ENCODE measurements around the gene VAMP5. TPM values are rescaled to one million over a fixed set of nuclear protein-coding genes. Genes with fewer than 3 reads are reported as not detected.

The VAMP5 gene
- total RNA-seq, 4 donors from 2014 or later, result 6.1 to 45.6 (median 17.0) TPM

DNA sequence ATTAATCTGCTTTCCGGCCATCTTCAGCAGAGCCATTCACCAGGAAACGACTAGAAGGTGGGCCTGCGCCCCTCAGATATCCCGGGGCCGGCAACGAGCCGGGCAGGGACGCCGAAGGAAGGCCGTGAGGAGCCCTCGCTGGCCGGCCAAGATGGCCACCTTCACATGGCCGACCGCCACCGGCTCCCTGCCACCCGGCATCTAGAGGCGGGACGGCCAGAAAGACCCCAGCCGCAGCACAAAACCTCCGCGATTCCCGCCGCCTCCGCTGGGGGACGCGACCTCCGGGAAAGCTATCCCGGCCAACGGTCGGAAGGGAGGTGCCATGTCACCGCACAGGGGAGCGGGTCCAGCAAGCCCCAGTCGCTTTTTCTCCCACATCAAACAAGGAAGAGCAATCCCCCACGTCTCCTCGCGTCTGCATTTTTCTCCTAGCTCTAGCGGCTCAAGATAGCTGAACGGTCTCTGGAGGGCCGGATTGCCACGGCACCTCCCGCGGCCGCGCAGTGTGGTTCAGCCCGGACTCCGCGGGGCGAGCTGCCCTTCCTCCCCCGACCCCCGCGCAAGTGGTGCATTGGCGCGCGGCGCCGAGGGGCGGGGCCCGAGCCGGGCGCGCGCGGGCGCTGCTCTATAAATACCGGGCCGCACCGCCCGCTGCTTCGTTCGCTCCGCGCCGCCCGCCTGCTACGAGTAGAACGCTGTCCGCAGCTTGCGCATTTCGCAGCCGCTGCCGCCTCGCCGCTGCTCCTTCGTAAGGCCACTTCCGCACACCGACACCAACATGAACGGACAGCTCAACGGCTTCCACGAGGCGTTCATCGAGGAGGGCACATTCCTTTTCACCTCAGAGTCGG is 45.5 kb upstream of the VAMP5 start, which contains the start of gene MAT2A:
TSS of gene MAT2A (plus strand) at position 662 of the 854 bp plus-strand sequence. CDS start at position 782, 120 bp downstream.
- TF ChIP-seq, protein P1, sequence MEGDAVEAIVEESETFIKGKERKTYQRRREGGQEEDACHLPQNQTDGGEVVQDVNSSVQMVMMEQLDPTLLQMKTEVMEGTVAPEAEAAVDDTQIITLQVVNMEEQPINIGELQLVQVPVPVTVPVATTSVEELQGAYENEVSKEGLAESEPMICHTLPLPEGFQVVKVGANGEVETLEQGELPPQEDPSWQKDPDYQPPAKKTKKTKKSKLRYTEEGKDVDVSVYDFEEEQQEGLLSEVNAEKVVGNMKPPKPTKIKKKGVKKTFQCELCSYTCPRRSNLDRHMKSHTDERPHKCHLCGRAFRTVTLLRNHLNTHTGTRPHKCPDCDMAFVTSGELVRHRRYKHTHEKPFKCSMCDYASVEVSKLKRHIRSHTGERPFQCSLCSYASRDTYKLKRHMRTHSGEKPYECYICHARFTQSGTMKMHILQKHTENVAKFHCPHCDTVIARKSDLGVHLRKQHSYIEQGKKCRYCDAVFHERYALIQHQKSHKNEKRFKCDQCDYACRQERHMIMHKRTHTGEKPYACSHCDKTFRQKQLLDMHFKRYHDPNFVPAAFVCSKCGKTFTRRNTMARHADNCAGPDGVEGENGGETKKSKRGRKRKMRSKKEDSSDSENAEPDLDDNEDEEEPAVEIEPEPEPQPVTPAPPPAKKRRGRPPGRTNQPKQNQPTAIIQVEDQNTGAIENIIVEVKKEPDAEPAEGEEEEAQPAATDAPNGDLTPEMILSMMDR (IDR thresholded peaks at IDR 0.05), result peak; percentile 58 to 77 (median 68)
- TF ChIP-seq POLR2A (IDR thresholded peaks at IDR 0.05), result peak; percentile 20 to 100 (median 93)
- intact Hi-C loops (cut with DNase I), result no loop called here
- Histone ChIP-seq H3K27me3 (no peaks in the 10 kb centered on the region), H3K4me1 (peaks cover 19 to 60% (median 39%) of the 10 kb centered on the region in 3 donors), H3K36me3 (peaks cover 15 to 27% (median 17%) of the 10 kb centered on the region in 3 donors), H3K4me3 (peak within 1 kb of the TSS; percentile 71 to 84 (median 76)), H3K27ac (peak within 1 kb of the TSS; percentile 96 to 99 (median 98)), H3K9me3 (no peaks in the 10 kb centered on the region)
- peak; percentile 44 for DNase-seq
- WGBS, 2 donors, result 0% methylated on average over 1 of the region's 92 CpGs; no CpG with 5 or more reads in 1 of the 2 donors

DNA sequence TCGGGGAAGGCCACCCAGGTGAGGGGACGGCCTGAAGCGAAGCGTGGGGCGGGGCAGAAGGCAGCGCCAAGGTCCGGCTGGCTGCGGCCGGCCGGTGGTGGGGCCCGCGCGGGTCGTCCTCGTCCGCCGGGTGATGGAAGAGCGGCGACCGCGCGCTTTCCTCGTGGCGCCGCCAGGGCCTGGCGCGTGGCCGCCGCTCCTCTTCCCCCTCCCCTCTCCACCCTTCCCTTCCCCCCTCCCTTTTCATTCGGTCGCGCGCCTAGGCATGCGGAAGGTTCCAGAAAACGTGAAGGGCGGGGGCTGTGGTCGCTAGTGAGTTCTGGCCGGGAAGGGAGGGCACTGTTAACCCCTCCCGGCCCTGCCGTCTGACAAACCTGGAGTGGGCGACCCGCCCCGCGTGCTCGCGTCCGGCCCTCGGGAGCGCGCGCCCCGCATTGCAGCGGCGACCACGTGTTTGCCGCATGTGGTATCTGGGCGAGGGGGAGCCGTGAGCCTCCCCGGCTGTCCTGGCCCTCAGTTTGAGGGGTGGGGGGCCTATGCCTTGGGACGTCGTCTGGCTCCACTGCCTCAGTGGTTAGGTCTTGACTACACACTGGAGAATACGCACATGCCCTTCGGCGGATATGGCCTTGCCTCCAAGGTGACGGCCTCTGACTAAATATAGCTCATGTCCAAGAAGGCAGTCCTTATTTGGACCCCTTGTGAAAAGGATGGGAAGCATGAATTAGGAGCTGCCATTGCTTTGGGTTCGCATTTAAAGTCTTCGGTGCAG is 44.7 kb upstream of the VAMP5 start:
- intact Hi-C loops (cut with DNase I), result no loop called here
- DNase-seq, result peak; percentile 36
- Histone ChIP-seq H3K36me3 (peaks cover 15 to 35% (median 26%) of the 10 kb centered on the region in 3 donors), H3K9me3 (no peaks in the 10 kb centered on the region), H3K4me1 (peaks cover 19 to 68% (median 39%) of the 10 kb centered on the region in 3 donors), H3K27me3 (no peaks in the 10 kb centered on the region), H3K27ac (peak overlapping the region; percentile 96 to 99 (median 98)), H3K4me3 (peak overlapping the region; percentile 71 to 84 (median 76))
- TF ChIP-seq, protein P1 (IDR thresholded peaks at IDR 0.05), result peak in 1 of 6 experiments; percentile 6
- no peak for TF ChIP-seq POLR2A (IDR thresholded peaks at IDR 0.05)
- 0 to 4% methylated on average over 2 to 30 of the region's 67 CpGs for WGBS, 2 donors

DNA sequence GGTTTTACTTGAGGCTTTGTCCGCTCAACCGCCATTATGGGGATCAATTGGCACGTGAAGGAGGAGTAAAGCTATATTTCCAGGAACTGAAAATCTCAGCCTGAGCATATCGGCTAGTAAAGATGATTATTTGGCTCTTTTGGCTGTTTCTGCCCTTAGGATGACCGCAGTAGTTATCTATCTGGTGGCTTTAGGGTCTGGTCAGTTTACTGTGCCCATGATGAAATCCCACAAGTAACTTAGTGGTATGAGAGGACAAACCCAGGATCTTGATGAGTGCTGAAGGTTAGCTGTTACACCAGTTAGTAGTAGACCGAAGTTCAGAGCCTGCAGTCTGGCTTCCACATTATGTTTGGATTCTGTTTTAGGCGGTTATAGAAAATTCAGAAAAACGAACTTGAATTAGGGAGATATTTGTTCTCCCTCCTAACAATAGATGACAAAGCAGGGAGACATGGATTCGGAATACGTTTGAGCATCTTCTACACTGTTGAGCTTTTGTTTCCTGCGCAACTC is 44.0 kb upstream of the VAMP5 start:
- Histone ChIP-seq H3K36me3 (peaks cover 15 to 42% (median 30%) of the 10 kb centered on the region in 3 donors), H3K27ac (peak overlapping the region; percentile 96 to 99 (median 98)), H3K4me3 (peak overlapping the region; percentile 71 to 84 (median 76)), H3K4me1 (peaks cover 19 to 73% (median 42%) of the 10 kb centered on the region in 3 donors), H3K9me3 (no peaks in the 10 kb centered on the region), H3K27me3 (no peaks in the 10 kb centered on the region)
- 2% methylated on average over 11 of the region's 11 CpGs for WGBS, 2 donors
- TF ChIP-seq POLR2A (IDR thresholded peaks at IDR 0.05), result no peak
- TF ChIP-seq, protein P1 (IDR thresholded peaks at IDR 0.05), result no peak
- intact Hi-C loops (cut with DNase I), result no loop called here
- DNase-seq, result no peak

DNA sequence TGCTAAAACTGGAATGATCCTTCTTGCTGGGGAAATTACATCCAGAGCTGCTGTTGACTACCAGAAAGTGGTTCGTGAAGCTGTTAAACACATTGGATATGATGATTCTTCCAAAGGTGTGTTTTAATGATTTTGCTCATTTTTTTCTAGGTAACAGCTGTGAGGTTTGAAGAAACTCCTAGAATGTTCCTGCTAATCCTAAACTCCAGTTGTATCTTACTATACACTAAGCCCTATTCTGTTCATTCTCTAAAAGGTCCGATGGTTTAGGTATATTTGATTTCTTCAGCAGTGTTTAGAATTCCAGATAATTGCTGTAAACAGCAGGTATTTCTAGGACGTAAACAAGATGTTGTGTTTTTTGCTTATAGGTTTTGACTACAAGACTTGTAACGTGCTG is 43.0 kb upstream of the VAMP5 start:
- no peak for DNase-seq
- Histone ChIP-seq H3K4me1 (peaks cover 19 to 79% (median 46%) of the 10 kb centered on the region in 3 donors), H3K9me3 (no peaks in the 10 kb centered on the region), H3K27ac (peak overlapping the region in 3 of 4 donors; percentile 96 to 99 (median 97)), H3K4me3 (peak overlapping the region; percentile 71 to 84 (median 76)), H3K36me3 (peaks cover 19 to 53% (median 30%) of the 10 kb centered on the region in 3 donors), H3K27me3 (no peaks in the 10 kb centered on the region)
- no peak for TF ChIP-seq POLR2A (IDR thresholded peaks at IDR 0.05)
- TF ChIP-seq, protein P1 (IDR thresholded peaks at IDR 0.05), result no peak
- WGBS, 2 donors, result 16 to 19% methylated on average over 4 of the region's 4 CpGs
- intact Hi-C loops (cut with DNase I), result no loop called here
